GM18508 (cell line): ENCODE measurements around the gene PNPLA6.

Experiments used
- ATAC-seq: cut with Tn5 transposase; IDR thresholded peaks from one replicate; pipeline ENCODE4 v1.9.1; 2021; ENCODE audit warnings: moderate number of reproducible peaks; ENCODE audit not compliant: insufficient read depth, unreplicated experiment

Gene PNPLA6

DNA sequence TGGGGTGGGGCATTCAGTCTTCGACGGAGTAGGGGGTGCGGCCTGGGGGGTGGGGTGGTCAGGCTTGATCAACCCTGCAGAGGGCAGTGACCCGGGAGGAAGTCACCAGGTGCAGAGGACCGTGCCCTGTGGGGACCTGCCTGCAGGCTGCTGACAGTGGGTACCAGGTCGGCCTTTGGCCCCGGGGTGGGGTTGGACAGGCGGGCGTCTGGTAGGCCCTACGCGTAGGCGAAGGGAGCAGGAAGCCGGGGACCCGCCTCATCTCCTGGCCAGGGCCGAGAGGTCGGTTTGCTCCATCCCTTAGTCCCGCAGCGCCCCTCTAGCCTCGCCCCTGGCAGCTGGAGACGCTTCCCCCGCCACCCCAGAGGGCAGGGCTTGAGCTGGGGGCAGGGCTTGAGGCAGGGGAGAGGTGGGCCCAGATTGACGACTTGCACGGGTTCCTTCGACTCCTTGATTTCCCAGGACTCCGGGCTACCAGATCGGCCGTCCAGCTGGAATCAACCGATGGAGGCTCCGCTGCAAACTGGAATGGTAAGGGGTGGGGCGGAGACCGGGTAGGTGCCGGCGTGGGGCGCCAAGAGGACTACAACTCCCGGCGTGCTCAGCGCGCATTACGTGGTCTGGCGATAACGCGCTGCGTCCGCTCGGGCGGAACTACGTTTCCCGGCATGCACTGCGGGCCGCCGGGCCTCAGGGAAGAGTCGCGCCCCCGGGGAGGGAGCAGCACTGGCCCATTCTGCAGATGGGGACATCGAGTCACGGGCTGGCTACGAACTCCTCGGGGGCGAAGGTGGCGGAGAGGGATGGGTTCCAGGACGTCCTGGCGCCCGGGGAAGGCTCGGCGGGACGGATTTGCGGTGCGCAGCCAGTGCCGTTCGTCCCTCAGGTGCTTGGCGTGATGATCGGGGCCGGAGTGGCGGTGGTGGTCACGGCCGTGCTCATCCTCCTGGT is at the start of gene PNPLA6:
TSS of gene PNPLA6 (plus strand) at position 671 of the 951 bp plus-strand sequence. CDS start at position 743, 72 bp downstream.
- peak; percentile 49 for ATAC-seq

- no peak for ATAC-seq
These were observed 48.6 kb upstream of the PNPLA6 start for GRCh38 chr19:7486923-7487322.

DNA sequence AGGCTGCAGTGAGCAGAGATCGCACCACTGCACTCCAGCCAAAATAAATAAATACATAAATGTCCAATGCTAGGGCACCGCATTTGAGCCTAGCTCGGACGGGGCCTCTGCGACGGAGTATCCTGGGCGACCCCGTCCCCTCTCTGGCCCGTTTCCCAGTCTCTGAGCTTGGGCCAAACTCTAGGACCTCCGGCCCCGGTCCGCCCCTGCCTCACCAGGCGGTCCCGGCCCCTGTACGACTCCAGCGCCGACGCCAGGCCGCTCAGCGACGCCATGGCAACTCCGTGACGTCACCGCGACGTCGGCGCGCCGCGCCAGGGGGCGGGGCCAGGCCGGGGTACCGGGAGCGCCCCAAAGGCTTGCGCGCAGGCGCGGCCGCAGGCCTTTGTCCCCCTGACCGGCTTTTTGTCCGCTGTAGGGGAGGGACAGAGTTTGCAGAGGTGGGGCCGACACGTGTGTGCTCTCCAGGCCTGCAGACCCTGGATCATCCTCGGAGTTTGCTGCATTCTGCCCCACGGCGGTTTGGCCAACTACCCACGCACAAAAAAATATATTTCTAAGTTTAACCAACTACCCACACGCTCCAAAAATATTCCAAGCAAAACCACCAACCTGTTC is 46.7 kb upstream of the PNPLA6 start, which contains the start of gene PEX11G:
TSS of gene PEX11G (minus strand) at position 300 of the 618 bp plus-strand sequence. CDS start at position 275, 25 bp downstream.
- no peak for ATAC-seq

- no peak for ATAC-seq
These were observed 45.9 kb upstream of the PNPLA6 start for GRCh38 chr19:7489609-7490044.

DNA sequence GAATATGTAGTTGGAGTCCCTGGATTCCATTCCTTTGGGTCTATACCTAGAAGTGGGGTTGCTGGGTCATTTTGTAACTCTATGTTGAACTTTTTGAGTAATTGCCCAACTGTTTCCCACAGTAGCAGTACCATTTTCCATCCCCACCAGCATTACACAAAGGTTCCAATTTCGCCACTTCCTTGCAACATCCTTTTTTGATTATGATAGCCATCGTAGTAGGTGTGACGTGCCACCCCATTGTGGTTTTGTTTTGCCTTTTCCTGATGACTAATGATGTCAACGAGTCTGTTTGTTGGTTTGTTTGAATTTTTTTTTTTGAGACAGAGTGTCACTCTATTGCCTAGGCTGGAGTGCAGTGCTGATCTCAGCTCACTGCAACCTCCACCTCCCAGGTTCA is 43.4 kb upstream of the PNPLA6 start:
- ATAC-seq = no peak

DNA sequence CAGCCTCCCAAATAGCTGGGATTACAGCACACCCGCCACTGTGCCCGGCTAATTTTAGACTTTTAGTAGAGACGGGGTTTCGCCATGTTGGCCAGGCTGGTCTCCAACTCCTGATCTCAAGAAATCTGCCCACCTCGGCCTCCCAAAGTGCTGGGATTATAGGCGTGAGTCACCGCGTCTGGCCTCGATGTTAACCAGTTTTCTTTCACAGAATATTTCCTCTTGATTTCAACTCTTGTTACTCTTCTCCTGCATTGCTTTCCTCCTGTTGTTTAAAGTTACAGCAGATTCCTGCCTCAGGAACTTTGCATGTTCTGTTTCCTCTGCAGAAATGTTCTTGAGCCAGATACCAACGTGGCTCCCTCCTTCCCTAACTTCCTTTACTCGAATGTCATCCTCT is 43.0 kb upstream of the PNPLA6 start:
- no peak for ATAC-seq

- no peak for ATAC-seq
These were observed 41.0 kb upstream of the PNPLA6 start for GRCh38 chr19:7494416-7495098.

DNA sequence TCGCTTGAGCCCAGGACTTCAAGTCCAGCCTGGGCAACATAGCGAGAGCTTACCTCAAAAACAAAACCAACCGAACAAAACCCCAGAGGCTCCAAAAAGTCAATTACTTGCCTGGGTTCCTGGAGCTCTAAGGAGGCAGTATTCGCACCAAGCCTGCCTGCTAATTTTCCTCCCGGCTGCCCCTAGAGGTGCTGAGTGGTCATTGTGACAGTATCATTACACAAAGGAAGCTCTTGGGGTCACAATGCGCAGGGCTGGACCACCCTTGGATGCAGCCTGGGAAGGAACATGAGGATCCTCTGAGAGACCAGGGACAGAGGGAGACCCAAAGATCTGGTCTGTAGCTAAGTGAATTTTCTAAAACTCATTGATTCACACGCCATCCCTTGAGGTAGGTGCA is 38.2 kb upstream of the PNPLA6 start:
- ATAC-seq = no peak

DNA sequence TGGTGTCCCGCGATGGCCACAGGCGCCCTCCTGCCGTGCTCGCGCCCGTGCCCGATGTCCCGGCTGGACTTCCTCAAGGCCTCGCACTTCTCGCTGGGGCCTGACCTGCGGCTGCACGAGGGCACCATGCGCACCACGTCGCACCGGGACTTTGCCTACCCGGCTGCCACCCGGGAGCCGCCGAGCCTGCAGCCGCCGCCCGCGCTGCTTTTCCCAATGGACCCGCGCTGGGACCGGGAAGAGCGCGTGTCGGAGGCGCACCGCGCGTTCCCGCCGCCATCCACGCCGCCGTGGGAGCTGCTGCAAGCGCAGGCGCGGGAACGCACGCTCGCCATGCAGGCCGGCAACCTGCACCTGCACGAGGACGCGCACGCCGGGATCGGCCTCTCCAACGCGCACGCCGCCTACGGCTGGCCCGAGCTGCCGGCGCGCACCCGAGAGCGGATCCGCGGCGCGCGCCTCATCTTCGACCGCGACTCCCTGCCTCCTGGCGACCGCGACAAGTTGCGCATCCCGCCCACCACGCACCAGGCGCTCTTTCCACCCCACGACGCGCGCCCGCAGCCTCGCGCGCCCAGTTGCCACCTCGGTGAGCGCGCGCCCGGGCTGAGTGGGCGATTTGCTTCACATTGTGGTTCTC is 34.6 kb upstream of the PNPLA6 start:
- ATAC-seq = no peak

- no peak for ATAC-seq
These were observed 33.0 kb upstream of the PNPLA6 start for GRCh38 chr19:7502552-7502951.

- ATAC-seq = no peak
These were observed 30.8 kb upstream of the PNPLA6 start for GRCh38 chr19:7504684-7505083.

- no peak for ATAC-seq
These were observed 30.2 kb upstream of the PNPLA6 start for GRCh38 chr19:7505288-7505681.

- no peak for ATAC-seq
These were observed 29.7 kb upstream of the PNPLA6 start for GRCh38 chr19:7505682-7506384.

GRCh38 chr19:7506385-7507328 is 28.9 kb upstream of the PNPLA6 start:
- ATAC-seq = no peak

DNA sequence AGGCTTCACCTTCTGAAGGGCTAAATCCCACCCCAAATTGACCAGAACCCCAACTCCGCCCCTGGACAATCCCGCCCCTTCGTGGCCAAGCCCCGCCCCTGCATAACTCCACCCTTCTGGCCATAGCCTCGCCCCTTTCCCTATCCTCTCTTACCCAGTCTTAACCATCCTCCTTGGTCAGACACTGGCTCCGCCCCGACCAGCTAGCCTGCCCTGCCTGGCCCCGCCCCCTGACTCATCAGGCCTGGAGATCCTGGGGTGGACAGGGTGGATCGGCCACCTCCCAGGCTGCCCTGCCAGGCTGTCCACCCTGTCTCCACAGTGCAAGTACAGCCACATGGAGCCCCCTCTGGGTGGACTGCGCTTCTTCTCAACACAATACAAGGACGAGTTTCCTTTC is 27.6 kb upstream of the PNPLA6 start:
- no peak for ATAC-seq

GRCh38 chr19:7509625-7510024 is 25.9 kb upstream of the PNPLA6 start:
- no peak for ATAC-seq

- ATAC-seq = no peak
These were observed 23.1 kb upstream of the PNPLA6 start for GRCh38 chr19:7512400-7512851.

- ATAC-seq = no peak
These were observed 21.5 kb upstream of the PNPLA6 start for GRCh38 chr19:7513809-7514642.
